Activated T-helper 9 cell treated with anti-CD3 and anti-CD28 coated beads, Interleukin-2, amount 50 U/mL, for 16 hours (primary cell): ENCODE measurements around the gene LRCOL1.
"Not testable (repeated sequence)": the region's sequence is repeated elsewhere in the genome, so short reads cannot be mapped to it uniquely, and the experiment has no call there.

Source experiments
- DNase-seq: peaks from one replicate; pipeline ENCODE4 v3.0.0-alpha.2; 2020; ENCODE audit warnings: low read depth

LRCOL1 gene

DNA sequence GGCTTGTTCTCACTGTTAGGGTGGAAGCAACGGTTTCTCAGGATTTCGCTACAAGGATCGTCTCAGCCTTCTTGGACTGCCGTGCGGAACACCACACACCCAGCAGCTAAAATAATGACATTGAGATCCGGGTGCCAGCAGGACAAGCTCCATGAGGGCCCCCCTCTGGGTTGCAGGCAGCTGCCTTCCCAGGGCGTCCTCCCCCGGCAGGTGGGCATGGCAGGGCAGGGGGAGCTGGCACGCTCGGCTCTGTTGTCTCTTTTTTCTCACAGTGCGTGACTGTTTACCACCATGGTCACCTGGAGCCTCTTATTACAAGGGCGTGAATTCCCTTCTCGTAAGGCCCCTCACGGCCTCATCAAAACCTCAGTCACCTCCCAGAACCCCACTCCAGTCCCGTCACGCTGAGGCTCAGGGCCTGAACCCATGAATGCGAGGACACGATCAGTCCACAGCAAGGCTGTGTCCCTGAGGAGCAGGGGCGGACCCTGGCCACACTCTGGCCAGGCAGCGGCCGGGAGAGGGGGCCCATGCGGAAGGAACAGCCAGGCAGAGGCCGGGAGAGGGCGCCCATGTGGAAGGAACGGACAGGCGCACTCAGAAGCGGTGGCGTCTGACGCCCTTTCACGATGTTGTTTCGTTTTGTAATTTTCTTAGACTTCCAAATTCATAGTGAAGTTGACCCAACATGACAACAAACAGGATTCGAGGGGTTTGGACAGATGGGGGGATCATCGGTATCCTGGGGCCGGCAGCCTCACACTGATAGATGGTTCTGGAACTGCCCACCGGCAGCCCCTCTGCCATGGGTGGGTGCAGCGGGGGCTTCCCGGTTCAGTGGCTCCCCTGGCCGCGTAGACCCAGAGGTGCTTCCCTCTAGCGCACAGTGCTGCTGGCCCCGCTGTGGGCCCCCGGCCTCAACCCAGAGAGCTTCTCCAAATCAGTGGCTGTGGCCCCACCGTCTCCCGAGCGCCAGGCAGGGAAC, 10.0 kb downstream of the LRCOL1 start:
- DNase-seq = no peak

DNA sequence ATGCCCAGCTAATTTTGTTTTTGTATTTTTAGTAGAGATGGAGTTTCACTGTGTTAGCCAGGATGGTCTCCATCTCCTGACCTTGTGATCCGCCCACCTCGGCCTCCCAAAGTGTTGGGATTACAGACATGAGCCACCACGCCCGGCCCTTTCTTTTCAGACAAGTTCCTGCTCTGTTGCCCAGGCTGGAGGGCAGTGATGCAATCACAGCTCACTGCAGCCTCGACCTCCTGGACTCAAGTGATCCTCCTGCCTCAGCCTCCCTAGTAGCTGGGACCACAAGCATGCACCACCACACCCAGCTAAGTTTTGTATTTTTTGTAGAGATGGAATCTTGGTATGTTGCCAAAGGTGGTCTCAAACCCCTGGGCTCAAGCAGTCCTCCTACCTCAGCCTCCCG, 10.9 kb downstream of the LRCOL1 start:
- not testable (repeated sequence) for DNase-seq

DNA sequence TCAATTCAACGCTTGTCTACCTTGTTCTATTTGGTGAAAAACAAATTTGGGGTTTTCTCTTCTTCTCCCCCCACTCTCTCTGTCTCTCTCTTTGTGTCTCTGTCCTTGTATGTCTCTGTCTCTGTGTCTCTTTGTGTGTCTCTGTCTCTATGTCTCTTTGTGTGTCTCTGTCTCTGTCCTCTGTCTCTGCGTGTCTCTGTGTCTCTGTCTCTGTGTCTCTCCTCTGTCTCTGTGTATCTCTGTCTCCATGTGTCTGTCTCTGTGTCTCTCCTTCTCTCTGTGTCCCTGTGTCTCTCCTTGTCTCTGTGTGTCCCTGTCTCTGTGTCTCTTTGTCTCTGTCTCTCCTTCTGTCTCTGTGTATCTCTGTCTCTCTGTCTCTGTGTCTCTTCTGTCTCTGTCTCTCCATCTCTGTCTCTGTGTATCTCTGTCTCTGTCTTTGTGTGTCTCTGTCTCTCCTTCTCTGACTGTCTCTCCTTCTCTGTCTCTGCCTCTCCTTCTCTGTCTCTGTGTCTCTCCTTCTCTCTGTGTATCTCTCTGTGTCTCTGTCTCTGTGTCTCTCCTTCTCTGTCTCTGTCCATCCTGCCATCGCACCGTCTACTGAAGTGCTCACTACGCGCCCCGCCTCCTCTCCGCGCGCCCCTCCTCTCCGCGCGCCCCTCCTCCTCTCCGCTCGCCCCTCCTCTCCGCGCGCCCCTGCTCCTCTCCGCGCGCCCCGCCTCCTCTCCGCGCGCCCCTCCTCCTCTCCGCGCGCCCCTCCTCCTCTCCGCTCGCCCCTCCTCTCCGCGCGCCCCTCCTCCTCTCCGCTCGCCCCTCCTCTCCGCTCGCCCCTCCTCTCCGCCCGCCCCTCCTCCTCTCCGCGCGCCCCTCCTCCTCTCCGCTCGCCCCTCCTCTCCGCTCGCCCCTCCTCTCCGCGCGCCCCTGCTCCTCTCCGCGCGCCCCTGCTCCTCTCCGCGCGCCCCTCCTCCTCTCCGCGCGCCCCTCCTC, 12.8 kb downstream of the LRCOL1 start:
- no peak for DNase-seq

DNA sequence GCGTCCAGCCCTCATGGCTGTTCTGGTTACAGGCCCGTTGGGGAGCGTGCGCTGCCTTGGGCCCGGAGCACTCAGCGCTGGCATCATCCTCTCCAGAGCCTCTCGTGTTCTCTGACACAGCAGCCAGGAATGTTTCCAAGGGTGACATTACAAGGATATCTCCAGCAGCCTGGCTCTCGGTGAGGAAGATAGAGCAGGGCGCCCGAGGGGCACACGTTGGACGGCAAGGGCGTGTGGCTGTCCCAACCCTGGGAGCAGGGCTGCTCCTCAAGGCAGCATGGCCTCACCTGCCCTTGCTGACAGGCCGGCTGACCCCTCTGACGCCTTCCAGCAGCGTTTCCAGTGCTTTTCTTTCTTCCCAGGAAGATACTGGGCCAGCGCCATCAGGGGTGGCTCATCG, 14.4 kb downstream of the LRCOL1 start:
- no peak for DNase-seq

DNA sequence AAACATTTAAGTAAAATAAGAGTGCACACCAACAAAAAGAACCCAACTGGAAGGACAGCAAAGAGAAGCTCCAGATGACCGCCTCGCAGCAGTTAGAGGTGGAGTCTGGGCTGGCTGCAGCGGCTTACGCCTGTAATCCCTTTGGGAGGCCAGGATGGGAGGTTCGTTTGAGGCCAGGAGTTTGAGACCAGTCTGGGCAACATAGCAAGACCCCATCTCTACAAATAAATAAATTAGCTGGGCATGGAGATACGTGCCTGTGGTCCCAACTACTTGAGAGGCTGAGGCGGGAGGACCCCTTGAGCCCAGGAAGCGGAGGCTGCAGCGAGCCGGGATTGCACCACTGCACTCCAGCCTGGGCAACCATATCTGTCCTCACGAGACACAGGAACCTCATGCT, 15.2 kb downstream of the LRCOL1 start:
- DNase-seq = no peak

DNA sequence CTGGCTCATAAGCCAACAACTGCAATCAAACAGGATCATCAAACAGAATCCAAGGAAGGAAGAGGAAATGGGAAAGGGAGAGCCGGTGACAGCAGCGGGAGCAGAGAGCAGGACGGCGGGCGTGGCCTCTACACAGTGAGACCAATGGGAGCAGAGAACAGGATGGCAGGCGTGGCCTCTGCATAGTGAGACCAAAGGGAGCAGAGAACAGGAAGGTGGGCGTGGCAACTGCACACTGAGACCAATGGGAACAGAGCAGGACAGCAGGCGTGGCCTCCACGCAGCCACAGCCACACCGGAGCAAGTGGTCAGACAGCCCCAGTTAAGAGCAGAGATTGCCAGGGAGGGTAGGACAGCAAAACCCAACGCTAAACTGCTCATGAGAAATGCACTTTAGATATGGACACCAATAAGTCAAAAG, 16.4 kb downstream of the LRCOL1 start:
- DNase-seq = no peak

DNA sequence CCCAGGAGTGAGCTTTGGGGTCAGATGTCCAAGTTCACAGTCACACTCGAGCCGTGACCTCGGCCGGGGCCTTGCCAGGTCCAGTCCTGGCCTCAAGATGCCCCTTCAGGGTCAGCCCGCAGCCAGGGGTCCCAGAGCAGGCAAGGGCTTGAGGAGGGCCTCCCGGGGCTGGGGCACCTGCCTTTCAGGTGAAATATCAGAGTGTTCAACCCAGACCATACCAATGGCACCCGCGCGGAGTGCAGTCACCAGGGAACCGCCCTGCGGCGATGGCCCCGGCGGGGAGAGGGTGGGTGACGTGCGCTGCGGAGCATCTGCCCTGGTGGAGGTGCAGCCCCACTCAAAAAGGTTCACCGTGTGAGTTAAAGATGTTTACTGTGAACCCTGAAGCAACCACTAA, 16.9 kb downstream of the LRCOL1 start:
- DNase-seq = no peak

DNA sequence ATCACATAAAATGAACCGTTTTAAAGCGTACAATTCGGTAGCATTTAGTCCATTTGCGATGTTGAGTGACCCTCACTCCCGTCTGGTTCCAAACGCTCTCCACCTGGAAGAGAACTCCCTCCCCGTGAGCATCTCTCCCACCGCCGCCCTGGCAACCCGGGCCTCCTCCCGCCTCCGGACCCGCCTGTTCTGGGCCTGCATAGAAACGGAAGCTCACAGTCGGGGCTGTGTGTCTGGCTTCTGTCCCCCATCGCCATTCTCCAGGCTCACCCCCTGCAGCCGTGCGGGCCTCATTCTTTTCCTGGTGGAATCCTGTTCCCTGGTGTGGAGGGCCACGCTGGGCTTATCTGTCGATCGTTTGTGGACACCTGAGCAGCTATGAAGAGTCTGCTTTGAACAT, 17.3 kb downstream of the LRCOL1 start:
- DNase-seq = no peak

DNA sequence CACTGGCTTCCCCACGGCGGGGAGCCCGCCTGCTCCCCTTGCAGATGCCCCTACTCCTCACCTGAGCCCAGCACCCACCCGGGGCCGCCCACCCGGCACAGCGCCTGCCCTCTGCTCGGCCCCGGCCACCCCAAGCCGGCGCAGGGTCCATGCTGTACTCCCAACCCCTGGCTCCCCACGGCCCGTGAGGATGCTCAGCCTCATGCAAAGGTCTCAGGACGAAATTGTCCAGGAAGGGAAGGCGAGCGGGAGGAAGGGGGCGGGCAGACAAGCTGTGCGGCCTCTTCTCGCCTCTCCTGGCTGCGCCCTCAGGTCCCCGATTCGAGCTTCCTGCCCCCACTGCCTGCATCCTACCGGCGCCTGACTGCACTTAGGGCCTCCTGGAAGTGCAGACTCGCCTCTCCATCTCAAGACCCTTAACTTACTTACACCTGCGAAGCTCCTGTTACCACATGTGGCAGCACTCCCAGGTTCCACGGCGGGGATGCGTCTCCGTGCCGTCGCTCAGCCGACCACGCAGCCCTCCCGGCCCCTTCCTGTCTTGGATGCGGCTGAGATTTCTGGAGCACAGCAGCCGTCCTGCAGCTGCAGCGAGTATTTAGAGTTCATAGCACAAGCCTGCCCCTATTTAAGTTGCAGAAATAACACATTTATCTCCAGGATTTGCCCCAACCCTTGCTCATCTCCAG, 18.0 kb downstream of the LRCOL1 start:
- DNase-seq = no peak

DNA sequence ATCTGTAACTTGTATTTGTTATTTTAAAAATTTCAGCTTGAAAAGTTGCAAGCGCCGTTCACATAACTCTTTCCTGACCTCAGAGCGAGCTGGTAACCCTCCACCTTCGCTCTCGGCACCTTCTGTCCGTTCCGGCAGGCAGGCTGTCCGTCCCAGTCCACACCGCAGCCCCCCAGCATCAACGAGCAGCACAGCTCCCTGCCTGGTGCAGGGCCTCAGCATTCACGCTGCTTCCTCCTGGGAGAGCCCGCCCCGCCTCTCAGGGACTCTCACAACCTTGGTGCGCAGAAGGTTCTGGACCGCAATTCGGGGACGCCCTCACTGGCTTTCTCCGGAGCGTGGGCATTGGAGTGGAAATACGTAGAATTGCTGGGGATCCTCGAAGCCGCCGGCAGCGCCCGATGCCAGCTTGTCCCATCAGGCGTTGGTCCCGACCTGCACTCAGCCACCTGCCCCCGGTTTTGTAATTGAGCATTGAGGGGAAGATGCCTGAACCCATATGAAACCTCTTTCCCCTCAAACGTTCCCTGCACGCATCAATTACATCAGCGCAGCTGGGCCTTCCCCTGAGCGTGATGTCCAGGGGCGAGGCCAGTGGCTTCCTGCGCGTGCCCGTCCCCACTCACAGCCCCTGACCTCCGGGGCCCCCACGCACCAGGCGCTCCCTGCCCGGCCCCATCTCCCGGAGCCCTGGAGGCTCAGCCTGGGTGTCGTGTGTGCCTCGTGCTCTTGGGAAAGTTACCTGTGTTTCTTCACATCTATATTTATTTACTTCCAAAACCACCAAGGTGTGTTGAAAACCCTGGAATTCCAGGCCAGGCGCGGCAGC, 19.1 kb downstream of the LRCOL1 start:
- no peak for DNase-seq

DNA sequence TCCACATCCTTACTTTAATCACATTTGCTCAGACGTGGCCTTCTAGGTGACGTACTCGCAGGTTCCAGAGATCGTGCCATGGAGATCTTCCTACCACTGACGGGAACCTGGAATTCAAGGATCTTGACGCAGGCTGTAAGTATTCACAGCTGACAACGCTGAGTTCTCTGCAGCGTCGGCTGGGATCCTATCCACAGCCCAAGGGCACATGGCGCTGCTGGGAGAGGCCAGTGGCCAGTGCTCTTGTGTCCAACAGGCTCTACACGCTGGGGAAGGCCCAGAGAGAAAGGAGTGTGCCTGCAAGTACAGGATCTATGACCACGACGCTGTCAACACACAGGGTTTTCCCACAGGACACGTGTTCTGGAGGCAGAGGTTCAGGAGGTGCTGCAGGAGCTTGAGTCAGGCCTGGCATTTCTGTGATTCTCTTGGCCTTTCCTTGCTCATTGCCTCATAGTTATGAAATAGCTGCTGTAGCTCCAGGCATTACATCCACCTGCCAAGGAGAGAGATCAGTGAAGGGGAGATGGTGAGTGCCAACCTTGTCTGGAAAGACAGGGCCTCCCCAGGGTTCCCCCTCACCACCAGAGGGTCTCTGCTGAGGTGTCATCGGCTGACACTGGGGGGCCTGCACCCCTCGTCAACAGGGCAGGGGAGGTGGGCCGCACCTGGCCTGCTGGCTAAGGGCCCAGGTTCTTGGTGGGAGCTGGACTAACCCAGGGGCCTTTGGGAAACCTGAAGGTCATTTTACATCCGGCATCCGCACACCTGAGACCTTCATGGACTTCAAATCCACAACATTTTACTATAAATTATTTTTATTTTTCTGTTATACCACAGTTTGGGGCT, 21.3 kb downstream of the LRCOL1 start:
- no peak for DNase-seq

DNA sequence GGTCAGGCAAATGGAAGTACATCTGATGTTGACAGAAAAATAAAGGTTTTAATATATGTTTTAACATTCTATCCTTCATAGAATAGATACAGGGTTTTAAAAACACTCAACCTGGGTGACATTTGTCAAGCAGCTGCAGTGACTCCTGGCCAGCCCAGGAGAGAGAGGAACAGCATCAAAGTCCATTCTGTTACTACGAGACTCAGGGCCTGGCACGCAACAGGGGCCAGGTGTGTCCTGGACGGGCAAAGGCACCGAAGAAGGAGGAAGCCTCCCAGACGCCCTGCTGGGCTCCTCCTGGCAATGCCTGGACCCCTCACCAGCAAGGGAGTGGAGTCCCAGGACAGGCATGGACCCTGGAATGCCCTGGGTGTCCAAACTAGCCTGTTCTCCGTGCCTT, 22.1 kb downstream of the LRCOL1 start:
- no peak for DNase-seq

DNA sequence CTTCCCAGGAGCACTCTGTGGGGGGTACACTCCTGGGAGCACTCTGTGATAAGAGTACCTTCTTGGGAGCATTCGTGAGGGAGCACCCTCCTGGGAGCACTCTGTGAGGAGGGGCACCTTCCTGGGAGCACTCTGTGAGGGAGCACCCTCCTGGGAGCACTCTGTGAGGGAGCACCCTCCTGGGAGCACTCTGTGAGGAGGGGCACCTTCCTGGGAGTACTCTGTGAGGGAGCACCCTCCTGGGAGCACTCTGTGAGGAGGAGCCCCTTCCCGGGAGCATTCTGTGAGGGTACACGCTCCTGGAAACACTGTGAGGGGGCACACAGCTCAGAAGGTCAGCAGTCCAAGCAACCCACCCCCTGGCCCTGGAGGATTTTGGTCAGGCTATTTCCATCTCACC, 22.6 kb downstream of the LRCOL1 start:
- DNase-seq = no peak

DNA sequence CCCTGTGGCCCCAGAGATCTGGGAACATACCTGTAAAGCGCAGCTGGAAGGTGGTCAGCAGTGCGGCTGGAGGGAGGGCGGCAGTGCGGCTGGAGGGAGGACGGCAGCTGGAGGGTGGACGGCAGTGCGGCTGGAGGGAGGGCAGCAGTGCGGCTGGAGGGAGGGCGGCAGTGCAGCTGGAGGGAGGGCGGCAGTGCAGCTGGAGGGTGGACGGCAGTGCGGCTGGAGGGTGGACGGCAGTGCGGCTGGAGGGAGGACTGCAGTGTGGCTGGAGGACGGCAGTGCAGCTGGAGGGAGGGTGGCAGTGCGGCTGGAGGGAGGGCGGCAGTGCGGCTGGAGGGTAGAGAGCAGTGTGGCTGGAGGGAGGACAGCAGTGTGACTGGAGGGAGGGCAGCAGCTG, 23.5 kb downstream of the LRCOL1 start:
- DNase-seq = no peak

DNA sequence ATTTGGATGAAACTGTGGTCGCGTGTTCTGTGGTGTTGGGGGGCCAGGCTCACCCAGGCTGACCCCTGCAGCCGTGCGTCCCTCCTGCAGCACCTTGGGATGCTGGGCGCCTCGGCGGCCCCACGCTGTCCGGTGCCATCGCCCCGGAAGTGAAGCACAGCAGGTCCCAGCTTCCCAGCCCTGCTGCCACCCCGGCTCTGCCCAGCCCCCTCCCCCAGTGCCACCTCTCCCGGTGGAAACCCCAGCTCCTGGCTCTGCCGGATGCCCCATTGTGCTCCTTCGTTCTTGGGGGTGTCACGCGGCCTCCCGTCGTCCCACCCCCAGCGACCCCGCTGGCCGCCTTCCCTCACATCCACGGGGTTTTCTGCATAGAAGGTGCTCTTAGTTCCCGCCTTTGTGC, 25.2 kb downstream of the LRCOL1 start:
- DNase-seq = no peak

DNA sequence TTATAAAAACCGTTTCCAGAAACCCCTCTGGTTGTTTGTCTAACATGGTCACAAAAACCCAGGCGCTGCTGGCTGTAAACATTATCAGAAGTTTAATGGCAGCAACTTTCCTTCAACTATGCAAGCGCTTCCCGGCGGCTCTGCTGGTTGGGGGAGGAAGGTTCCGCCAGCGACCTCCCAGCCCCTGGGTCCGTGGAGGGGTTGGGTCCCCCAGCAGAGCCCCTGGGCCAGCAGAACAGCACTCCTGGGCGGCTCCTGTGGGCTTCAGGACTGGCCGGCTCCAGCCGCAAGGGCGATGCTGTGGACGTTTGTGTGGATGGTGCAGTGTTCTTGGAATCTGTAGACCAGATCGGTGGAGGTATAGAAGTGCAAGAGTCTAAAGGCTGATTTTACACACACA, 26.0 kb downstream of the LRCOL1 start:
- DNase-seq = no peak

DNA sequence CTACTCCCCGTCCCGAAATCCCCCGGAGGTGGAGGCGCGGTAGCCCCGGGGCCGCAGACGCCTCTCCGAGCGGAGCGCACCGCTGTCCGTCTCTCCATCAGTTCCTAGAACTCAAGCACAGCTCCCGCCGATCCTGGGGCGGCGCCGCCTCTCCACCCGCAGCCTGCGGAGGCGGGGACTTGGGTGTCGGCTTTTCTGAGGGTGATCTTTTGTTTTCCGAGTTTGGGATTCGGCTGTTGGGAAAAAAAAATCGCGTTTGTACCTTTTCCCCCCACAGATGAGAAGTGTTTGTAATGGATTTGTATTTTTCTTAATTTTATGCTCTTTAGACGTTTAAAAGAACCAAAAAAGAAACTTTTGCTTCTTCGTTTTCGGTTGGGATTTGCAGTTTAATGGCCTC, 26.6 kb downstream of the LRCOL1 start:
- no peak for DNase-seq

DNA sequence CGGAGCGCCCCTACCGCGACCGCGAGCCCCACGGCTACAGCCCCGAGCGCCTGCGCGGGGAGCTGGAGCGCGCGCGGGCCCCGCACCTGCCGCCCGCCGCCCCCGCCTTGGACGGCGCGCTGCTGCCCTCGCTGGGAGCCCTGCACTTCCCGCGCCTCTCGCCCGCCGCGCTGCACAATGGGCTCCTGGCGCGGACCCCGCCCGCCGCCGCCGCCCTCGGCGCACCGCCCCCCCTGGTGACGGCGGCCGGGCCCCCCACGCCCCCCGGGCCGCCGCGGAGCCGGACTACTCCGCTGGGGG, 27.0 kb downstream of the LRCOL1 start:
- DNase-seq = no peak

DNA sequence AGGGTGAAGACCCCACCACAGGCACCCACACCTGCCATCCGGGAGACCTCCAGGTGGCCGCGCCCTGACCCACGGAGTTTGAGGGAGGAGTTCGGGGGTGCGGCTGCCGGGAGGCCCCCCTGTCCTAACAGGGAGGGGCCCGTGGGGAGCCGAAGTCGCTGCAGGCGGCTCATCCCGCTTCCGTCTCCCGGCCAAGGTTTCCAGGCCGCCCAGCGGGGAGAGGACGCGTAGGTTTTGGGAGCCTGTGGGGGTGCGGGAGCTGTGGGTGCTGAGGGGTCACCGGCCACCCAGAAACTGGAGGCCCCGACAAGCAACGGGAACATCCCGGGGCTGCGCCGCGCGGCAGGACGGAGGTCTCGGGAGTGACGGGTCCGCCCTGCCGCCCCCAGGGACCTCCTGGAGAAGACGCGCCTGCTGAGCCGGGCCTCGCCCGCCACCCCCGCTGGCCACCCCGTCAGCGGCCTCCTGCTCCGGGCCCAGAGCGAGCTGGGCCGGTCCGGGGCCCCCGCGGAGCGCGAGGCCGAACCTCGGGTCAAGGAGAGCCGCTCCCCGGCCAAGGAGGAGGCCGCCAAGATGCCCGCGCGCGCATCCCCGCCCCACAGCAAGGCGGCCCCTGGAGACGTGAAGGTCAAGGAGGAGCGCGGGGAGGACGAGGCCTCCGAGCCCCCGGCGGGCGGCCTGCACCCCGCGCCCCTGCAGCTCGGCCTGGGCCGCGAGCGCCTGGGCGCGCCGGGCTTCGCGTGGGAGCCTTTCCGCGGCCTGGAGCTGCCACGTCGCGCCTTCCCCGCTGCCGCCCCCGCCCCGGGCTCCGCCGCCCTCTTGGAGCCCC, 27.6 kb downstream of the LRCOL1 start:
- no peak for DNase-seq

DNA sequence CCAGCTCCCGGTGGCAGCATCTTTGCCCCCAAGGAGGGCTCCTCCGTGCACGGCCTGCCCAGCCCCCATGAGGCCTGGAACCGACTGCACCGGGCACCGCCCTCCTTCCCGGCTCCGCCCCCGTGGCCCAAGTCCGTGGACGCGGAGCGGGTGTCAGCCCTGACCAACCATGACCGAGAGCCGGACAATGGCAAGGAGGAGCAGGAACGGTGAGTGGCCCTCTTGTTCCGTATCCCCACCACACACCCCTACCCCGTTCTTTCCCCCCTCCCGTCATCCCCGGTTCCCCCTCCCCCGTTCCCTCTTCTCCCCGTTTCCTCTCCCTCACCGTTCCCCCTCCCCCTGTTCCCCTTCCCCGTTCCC, 28.3 kb downstream of the LRCOL1 start:
- no peak for DNase-seq
